ENCODE results near the gene IGDCC3.

GRCh38 chr15:65423150-65423975, 45.6 kb upstream of the IGDCC3 start:
- TF ChIP-seq ATF3 (CRISPR knock-in tag; conservative IDR thresholded peaks at IDR 0.05) (no peak), ESRRA (CRISPR knock-in tag; IDR thresholded peaks at IDR 0.05; ENCODE audit: borderline replicate concordance) (no peak), CREB1 (CRISPR knock-in tag; IDR thresholded peaks at IDR 0.05) (no peak), TEAD4 (CRISPR knock-in tag; IDR thresholded peaks at IDR 0.05) (no peak), CTCF (IDR thresholded peaks at IDR 0.05) (no peak), HMGXB4 (CRISPR knock-in tag; IDR thresholded peaks at IDR 0.05) (no peak), USF1 (CRISPR knock-in tag; IDR thresholded peaks at IDR 0.05) (no peak), ZNF121 (CRISPR knock-in tag; IDR thresholded peaks at IDR 0.05) (no peak; the same call in 1 of the 2 replicates), NFYB (CRISPR knock-in tag; conservative IDR thresholded peaks at IDR 0.05; ENCODE audit: low read depth) (no peak)
